GM13976 (cell line): ENCODE measurements around the gene IFT172.

Experiments
- DNase-seq: peaks from one replicate; pipeline ENCODE4 v3.0.0; 2012; ENCODE audit warnings: low spot score
- CTCF ChIP-seq: IDR thresholded peaks from 2 replicates; pipeline ENCODE4 v1.5.1; 2012; ENCODE audit warnings: borderline replicate concordance, mild to moderate bottlenecking; ENCODE audit not compliant: insufficient read depth; ENCODE audit errors: extremely low read depth, missing control alignments, control extremely low read depth
- in situ Hi-C: fragments of 300-500 bp; cut with MboI; formaldehyde crosslinking; loops from one replicate; pipeline ENCODE4 v1.12.0; 2022; ENCODE audit warnings: low sequenced_read_pairs, mixed read lengths, inconsistent platforms; ENCODE audit not compliant: unreplicated experiment

Gene IFT172

GRCh38 chr2:27445615-27446014, 43.9 kb downstream of the IFT172 start:
- DNase-seq = no peak
- no peak for TF ChIP-seq CTCF
- in situ Hi-C loops = no loop called here

GRCh38 chr2:27445155-27445554, 44.4 kb downstream of the IFT172 start:
- no peak for DNase-seq
- in situ Hi-C loops = no loop called here
- TF ChIP-seq CTCF = no peak

GRCh38 chr2:27442920-27443282, 46.6 kb downstream of the IFT172 start:
- peak; percentile 37 for DNase-seq
- in situ Hi-C loops = no loop called here
- no peak for TF ChIP-seq CTCF

- in situ Hi-C loops = no loop called here
- peak; percentile 20 for TF ChIP-seq CTCF
- peak; percentile 76 for DNase-seq
Observed at GRCh38 chr2:27441958-27442919, 47.3 kb downstream of the IFT172 start, which contains the start of gene KRTCAP3. Gene KRTCAP3, plus strand, starts transcription at chr2:27442381. Its CDS starts 32 bp downstream, at chr2:27442413.

GRCh38 chr2:27441226-27441926, 48.2 kb downstream of the IFT172 start:
- in situ Hi-C loops = no loop called here
- no peak for TF ChIP-seq CTCF
- no peak for DNase-seq

- DNase-seq = no peak
- TF ChIP-seq CTCF = no peak
- in situ Hi-C loops = no loop called here
Observed at GRCh38 chr2:27435628-27436027, 53.9 kb downstream of the IFT172 start.
